GM19438 (cell line): Measurements from ENCODE around the gene STPG1.

Source experiments
- ATAC-seq: cut with Tn5 transposase; IDR thresholded peaks from one replicate; pipeline ENCODE4 v1.9.1; 2021; ENCODE audit warnings: low read depth; ENCODE audit not compliant: unreplicated experiment

The STPG1 gene

DNA sequence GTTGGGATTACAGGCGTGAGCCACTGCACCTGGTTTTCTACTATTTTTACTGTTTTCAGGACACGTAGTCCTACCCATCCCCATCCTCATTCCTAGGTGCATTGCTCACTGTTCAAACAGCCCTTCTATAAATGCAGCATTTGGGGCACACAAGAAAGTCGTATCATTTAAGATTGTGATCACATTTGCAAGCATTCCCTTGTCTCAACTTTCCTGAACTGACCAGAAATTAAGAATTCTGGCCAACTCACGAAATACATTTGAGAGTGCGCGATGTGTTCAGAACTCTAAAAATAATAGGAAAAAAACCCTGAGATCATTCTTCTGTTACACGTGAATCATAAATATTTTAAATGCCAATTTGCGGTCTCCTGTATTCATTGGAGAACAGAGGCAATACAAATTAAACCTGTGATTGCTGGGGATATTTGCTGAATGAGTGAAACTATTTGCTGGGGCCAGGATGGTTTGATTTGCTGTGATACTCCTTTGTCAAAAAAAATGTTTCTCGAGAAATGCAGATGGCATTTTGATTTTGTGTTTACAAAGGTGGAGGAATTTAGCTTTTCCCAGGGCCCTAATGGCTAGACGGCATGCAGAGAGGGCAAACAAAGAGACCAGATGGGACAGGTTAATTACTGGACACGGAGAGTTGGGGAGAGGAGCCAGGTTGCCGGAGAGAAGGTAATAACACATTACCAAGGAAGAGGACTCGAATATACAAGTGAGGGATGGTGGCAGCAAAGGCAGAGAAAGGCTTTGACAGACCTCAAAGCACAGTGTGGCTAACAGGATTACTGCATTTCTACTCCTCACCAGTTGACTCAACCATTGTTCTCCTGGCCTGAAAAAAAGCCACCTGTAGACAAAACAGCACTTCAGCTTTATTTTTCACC lies 38.4 kb downstream of the STPG1 start:
- ATAC-seq = no peak

DNA sequence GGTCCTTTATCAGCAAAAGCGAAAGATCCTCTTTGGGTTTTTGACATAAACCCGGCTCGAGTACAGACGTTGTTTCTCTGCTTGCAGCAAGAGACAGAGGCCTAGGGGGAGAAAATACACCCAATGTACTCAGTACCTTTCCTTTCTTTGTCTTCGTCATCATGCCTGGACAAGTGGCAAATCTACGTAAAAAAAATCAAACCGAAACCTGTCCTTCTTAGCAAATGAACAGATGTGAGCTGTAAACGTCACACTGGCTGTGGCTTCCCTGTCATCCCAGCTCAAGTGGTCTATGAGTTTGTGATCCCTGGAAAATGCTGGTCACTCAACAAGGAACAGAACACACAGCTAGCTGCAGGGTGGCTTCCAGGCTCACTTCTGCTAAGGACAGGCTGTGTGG lies 39.9 kb downstream of the STPG1 start:
- ATAC-seq = no peak

DNA sequence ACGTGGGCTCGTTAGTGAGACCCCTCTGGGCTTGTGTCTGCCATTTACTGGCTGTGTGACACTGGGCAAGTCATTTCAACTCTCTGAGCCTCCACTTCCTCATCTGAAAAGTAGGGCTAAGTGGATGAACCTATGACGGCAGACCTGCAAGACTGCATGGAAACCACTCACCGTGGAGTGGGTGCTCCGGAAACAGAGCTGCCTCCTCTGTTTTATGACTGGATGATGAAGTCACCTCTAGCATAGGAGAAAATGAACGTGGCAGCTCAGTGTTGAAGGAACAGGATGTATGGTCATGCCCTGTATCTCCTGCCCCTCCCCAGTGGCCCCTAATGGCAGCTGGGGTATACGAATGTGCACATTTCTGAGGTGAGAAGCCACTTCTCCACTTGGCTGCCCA lies 40.5 kb downstream of the STPG1 start:
- ATAC-seq = no peak

DNA sequence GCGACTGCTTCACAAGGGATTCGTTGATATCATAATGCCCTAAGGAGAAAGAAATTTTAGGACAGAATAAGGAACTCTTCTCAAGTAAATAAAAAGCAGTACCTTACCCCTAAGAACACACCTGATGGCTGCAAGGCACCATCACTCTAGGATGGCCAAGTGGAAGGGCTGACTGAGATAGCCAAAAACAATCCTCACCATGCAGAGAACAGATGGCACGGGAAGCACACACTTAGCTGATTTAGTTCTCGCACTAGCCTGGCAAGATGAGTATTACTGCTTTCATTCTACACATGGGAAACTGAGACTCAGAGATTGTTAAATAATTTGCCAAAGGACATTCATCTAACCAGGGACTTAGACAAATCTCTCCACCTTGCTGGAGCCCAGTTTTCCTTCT lies 43.8 kb downstream of the STPG1 start:
- no peak for ATAC-seq

DNA sequence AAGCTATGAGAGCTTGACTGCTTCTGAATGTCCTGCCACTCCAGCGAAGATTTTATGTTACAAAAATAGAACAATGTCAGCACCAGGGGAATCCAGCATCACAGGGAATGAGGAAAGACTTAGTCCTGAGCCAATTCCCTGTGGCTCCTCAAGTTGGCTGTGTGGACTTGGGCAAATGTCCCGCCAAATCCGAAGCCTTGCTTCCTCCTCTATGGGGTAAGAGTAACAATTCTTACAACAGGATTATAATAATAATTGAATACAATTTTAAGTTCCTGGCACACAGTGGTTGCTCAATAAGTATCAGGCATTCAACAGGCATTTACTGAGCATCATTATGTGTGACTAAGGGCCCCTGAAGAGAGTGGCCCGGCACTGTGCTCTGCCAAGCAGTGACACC lies 44.4 kb downstream of the STPG1 start:
- ATAC-seq = no peak

DNA sequence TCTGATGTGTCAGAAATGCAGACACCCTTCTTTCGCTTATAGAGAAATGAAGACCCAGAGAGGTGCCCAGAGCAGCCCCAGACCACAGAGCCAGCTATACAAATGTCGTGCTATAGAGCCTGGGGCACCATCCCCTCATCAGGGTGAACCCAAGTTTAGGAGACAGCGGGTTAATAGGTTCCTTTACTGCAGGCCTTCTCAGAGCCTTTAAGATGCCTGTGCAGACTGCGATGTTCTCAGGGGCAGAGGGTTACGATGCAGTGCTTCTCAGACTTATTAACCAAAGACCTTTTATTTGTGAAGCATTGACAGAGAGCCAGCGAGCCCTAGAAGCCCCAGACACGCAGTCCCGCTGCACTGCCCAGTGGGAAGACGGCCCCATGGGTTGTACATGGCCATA lies 46.9 kb downstream of the STPG1 start:
- no peak for ATAC-seq

DNA sequence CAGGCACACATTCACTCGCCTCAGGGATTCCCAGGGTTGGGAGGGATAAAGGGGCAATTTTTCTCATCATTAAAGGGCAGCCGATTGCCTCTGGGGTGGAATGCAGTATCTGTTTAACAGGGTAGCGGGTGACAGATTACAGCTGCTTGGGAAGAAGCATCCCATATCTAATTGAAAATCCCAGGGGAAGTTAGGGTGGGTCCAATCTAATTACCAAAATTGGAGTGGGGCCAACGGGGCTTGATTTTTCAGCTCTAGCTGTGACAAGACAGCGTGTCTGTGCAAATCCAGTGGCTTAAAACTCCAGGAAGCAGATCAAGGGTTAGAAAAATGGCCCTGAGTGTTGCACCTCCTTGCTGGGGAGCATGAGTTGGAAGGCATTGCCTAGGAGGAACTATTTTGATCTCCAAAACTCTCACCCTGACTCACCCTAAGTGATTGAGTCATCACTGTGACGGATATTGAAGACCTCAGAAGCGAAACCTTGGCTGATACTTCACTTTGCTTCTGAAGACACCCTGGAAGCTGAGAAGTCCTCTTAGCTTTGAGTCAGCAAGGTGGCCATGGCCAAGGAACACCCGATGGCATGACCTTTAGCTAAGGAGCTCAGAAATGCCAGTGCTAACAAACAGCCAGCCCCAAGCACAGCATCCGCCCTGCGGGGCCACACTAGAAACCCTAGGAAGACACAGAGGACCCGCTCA lies 48.5 kb downstream of the STPG1 start:
- ATAC-seq = no peak

DNA sequence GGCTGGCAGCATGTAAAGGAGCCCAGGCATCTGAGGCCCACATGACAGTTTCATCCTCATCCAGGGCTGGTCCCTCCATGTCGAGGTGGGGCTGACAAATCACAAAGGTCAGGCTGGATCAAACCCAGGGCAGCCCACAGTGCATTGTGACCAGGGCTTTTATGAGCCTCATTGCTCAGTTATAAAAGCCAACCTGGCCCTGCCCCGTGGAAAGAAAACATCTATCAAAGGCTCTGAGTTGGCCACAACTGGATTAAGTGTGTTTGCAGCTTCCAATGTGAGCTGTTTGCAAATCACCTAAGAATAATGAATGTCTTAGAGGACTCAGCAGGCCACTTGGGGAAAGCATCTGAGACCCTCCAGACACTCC lies 49.0 kb downstream of the STPG1 start:
- ATAC-seq = no peak

DNA sequence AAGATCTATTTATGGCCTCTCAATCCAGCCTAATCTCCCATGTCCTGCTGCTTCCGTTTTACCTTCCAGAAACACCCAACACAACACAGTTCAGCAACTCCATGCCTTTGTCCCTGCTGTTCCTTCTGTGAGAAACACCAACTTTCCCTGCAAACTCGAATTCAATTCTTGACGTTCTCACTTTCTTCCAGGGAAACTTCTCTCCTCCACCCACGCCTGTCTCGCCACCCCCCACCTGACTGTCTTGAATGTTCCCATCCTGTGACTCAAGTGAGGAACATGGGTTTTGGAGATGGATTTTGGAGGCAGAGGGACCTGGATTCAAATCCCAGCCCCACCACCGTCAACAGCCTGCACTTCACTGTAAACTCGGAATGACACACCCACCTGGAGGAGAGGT lies 49.6 kb downstream of the STPG1 start:
- ATAC-seq = no peak

DNA sequence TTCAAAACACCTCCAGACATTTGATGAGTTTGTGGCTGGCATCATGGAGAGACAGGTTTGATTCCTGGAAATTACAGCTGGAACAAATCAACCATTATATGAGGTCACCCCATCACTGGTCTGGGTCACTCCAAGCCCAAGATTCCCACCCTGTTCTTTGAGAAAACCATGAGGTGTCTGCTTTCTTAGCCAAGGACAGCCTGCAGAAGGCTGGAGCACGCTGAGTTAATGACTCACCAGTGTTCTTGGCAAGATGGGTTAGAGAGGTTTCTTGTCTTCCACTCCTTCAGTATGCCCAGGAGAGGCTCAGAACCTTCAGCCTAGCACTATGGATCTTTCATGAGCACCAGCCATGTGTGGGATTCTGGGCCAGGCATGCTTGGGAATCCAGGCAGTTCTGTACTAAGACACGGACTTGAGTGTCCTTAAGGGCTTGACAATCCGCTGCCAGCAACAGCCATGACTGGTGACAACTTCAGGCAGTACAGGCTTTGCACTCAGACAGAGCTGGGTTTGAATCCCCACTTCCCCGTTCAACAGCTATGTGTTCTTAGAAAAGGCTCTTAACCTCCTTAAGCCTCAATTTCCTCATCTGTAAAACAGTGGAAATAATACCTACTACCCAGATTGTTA lies 50.5 kb downstream of the STPG1 start:
- ATAC-seq = no peak

DNA sequence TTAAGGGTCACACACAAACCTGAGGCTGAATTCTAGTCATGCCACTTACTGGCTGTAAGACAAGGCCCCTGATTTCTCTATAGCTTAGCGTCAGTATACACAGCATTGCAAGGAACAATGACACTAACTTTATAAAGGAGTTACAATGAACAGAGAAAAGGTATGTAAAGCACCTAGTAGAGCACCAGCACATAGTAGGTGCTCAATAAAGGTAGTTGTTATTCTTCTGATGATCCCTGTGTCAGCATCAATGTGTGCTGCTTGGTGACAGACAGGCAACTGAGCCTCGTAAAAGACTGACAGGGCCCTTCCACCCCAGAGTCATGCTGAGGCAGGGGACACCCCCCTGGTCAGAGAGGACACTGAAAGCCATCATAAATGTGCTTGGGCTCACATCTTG lies 51.2 kb downstream of the STPG1 start:
- no peak for ATAC-seq

DNA sequence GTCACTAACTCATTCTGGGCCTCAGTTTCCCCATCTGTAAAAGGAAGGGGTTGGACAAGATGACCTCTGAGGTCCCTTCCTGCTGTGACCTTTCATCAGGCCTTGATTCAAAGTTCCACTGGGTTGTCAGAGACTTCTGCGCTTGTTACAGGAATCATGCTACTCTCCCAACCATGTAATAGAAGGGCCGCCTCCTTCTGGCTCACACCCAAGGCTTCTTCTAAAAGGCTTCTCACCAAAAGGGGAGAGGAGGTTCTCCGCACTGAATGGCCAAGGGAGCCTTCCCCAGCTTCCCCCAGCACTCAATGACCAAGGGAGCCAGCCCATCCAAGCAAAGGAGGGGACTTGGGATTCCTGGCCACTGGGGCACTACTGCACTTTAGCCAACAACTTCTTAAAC lies 51.8 kb downstream of the STPG1 start:
- ATAC-seq = no peak

DNA sequence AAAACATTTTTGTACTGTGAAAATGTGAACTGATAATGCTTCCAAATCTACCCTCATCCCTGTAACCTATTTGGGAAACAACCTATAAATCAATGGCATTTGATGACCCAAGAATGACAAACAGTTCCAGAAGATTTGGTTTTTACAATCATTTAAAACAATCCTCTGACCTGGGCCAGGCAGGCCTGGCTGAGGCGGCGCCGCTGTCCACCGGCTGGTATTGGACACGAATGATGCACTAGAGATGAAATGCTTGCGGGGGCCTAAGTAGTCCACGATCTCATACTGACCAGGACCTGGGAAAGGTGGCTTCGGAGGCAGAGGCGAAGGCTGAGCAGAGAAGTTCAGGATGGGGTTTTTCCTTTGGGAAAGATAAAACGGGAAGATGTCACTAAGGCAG lies 52.9 kb downstream of the STPG1 start:
- no peak for ATAC-seq

DNA sequence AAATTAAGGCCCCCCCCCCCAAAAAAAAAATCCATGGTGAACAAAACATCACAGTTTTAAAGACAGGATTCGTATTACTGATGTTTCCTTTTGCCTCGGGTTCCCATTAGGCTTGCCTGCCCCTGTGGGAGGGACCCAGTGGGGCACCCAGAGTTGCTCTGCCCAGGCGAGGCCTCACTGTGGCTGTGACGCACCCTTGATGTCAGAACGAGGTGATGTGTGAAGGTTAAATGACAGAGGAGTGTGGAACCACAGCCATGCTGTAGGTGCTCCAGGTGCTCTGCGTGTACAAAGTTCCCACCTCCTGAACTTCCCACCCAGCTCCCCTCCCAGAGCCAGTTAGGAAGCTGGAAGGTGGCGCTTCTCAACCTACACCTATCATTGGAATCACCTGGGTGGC lies 56.5 kb downstream of the STPG1 start:
- no peak for ATAC-seq

DNA sequence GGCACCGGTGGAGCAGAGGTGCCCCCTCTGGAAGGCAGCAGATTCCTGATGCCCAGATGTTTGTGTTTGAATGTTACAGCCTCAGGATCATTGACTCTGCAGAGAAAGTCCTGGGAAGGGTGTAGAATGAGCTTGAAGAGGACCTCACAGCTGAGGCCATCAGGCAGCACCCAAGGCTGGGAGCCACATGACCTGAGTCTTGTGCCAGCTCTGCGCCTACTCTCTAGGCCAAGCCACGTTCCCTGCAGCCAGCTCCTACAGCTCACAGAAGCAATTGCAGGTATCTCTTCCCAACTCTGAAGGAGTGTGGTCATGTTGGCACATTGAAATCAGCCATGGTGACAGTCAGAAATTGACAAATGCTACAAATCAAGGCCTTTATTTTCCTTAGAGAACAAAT lies 58.1 kb downstream of the STPG1 start:
- no peak for ATAC-seq

DNA sequence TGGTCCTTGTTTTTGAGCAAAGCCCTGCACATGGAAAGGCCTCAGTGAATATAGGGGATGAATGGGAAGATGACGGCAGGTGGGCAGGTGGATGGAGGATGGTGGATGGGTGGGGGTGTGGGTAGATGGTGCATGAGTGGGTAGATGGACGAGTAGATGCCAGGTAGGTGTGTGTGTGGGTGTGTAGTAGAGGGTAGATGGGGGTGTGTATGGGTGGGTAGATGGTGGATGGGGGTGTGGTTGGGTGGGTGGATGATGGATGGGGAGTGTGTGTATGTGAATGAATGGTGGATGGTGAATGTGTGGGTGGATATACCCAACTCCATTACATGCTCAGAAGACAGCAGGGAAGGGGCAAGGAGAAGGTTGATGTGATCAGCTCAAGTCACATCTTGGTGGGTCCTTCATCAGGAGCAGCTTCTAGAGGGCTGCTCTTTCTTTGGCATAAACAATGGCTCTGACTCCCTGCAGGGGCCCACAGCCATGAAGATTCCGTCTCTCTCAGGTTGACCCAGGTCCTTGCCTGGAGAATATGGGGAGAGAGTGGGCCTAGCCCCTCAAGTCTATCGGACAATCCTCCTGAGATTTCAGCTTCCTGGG lies 60.2 kb downstream of the STPG1 start:
- ATAC-seq = no peak

DNA sequence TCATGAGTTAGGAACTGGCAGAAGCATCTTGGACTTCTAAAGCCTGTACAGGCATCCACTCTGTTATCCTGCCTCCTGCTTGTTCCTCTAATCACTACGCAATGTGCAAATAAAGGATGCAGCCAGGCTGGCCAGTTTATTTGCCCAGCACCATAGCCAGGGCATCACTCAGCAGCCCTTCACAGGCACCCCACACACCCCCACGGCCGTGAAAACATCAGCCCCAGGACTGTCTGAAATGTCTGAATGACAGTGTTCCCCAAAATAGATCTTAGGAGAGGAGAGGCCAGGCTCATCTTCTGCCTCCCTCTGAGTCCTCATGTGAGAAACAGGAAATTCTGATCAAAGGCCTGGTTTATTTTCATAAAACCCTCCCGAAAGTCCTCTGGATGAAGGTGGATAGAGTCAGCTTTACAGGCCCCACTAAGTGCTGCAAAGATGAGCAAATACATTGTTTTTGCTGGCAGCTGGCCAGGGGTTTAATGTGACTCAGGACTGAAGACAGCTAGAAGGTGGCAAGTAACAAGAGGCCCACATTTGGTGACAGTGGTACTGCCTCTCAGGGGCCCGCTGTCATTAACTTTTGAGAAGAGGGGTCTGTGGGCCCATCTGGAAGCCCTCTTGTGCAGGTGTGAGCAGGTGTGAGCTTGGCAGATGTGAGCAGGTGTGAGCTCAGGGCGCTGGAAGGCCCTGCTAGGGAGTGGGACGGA lies 61.5 kb downstream of the STPG1 start:
- ATAC-seq = no peak

DNA sequence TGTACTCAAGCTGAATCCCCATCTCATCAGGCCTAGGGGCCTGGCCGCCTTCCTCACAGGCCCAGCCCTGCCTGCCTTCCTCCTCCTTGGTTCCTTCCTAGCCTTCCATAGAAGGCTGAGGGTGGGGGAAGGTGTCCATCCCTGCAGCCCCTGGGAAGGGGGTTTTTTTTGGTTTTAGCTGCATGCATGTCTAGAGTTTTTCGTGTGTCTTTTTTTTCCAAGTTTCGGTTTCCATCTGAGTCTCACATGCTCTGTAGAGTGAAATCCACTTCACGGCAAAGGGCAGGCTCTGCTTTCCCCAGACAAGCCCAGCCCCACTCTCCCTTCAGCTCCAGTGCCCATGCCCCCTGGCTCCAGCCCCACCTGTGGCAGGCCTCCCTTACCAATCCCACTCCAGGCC lies 62.3 kb downstream of the STPG1 start:
- ATAC-seq = no peak

DNA sequence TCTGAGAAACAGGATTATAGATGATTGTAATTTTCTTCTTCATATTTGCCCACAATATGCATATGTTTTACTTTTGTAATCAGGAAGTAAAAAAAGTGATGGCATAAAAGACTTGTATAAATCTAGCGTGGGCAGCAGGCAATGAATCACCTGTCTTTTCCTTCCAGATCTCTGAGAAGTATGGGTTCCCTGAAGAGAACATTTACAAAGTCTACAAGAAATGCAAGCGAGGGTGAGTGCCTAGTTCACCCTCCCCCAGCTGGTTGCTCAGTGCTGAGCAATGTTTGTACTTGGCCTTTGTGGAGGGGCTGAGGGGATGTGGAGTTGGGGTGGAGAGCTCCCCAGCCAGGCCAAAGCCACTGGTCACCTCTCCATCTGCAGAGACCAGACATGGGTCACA lies 63.7 kb downstream of the STPG1 start:
- ATAC-seq = no peak

DNA sequence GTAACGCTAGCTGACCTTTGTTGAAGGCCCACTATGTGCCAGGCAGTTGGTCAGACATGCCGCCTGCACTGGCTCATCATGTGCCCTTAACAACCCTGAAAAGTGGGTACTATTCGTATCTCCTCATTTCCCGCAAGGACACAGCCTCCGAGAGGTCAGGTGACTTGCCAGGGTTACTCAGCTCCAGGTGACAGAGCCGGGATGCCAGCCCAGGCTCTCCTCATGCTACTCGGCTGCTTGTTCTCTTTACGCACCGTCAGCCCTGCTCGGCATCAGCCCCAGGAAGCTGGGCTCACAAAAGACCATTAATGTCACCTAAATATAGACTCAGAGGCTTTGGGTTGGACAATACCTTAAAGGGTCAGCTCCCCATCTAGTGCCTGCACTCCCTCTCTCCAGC lies 65.4 kb downstream of the STPG1 start:
- no peak for ATAC-seq
